Body of pancreas (tissue), 4 donors: ENCODE results near the gene KLHL25. TPM values are rescaled to one million over a fixed set of nuclear protein-coding genes. Genes with fewer than 3 reads are reported as not detected.

Source experiments
- ATAC-seq: fragments of 150-250 bp; one replicate; pipeline ENCODE4 v1.9.1; 2016
- DNase-seq, 4 donors: peaks; one replicate each; pipeline ENCODE4 v3.0.0-alpha.2; 2019
- H3K27ac ChIP-seq, 4 donors: fragments of 200-600 bp; sonication (generic); 1 replicate in 3 of 4; 2 replicates in 1 of 4; pipeline versions ENCODE4 v1.5.1 to v1.6.1; 2016 to 2019; ENCODE audit warnings: mild to moderate bottlenecking in 1 of 4, mixed read lengths in 1 of 4, moderate library complexity in 1 of 4
- H3K27me3 ChIP-seq, 2 donors: fragments of 200-600 bp; sonication (generic); one replicate each; pipeline ENCODE4 v1.6.0; 2016; ENCODE audit warnings: mild to moderate bottlenecking in 1 of 2
- H3K36me3 ChIP-seq, 2 donors: fragments of 200-600 bp; sonication (generic); replicated peaks in 1 of 2; 2 replicates each; pipeline ENCODE4 v1.5.1; 2016; ENCODE audit warnings: low read depth in 2 of 2; ENCODE audit not compliant: insufficient read depth in 1 of 2
- H3K4me1 ChIP-seq: fragments of 200-600 bp; sonication (generic); one replicate; pipeline ENCODE4 v1.6.0; 2016
- H3K4me3 ChIP-seq, 2 donors: fragments of 200-600 bp; sonication (generic); 1 replicate in 1 of 2; 2 replicates in 1 of 2; pipeline ENCODE4 v1.5.1; 2016 to 2019
- H3K9me3 ChIP-seq, 3 donors: fragments of 200-600 bp; sonication (generic); 1 replicate in 2 of 3; 2 replicates in 1 of 3; pipeline ENCODE4 v1.5.1; 2016
- POLR2A ChIP-seq, 3 donors: fragments of 450-650 bp; IDR thresholded peaks; one replicate each; pipeline ENCODE4 v1.6.1; 2016; ENCODE audit warnings: antibody characterized with exemption in 3 of 3, mild to moderate bottlenecking in 2 of 3
- WGBS, 2 donors: methylation state at CpG; one replicate each; pipeline ENCODE4 v1.1.5; 2017; 5-methylcytosine and 5-hydroxymethylcytosine counted together
- intact Hi-C: fragments of 100-400 bp; cut with DNase I; formaldehyde crosslinking; loops from one replicate; pipeline ENCODE4 v1.15.1; 2023
- total RNA-seq, 2 donors: library from RNA; depleted of rRNA; stranded (reverse); fragments of >200 nt; gene quantifications; one replicate each; pipeline ENCODE4 v1.1.0, GENCODE V29; 2016
- TF ChIP-seq, protein P1 (sequence below), 7 experiments: fragments of 450-650 bp in 4 of 7; fragments of 200-600 bp in 3 of 7; sonication (generic) in 3 of 7; IDR thresholded peaks; one replicate each; pipeline ENCODE4 v1.5.1; 2016 to 2019; ENCODE audit warnings: antibody characterized with exemption in 7 of 7

KLHL25 gene
- total RNA-seq, 2 donors from 2014 or later: 1.3 to 7.6 TPM

DNA sequence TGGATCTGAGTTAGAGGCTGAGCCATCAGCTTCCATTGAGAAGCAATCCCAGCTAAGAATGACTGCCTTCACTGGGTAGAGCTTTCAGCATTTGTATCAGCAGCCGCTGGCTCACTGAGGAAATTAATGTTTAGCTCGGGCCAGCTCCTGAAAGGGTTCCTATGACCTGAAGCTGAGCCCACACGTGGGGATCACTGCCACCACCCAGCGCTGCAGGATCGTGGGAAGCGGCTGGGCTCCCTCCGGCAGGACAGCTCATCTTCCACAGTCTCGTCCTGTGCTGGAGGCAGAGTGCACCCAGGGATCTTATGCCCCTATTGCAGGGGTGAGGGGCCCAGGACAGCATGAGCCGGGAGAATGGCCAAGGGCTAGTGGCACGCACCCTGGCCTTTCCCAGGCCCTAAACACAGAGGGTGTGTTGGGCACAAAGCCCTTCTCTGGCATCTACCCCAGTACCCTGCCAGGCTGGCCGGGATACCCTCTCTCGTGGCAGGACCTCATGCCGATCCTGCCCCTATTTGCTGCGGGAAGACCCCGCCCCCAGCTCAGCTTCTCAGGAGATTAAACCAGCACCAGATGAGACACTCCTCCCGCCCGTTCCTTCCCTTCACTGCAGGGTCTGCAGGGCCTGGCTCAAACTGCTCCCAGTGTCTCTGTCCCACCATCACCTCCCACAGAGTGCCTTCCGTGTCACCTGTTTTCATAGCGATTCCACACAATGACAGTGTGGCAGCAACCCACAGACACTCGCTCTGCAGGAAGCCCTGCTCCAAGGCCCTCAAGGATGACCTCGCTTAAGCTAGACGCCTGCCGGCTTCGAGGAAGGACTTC is 28.5 kb downstream of the KLHL25 start:
- H3K4me1 ChIP-seq: peaks cover 18% of the 10 kb centered on the region
- peak; percentile 20 for ATAC-seq
- WGBS, 2 donors: 69 to 73% methylated on average over 15 to 24 of the region's 24 CpGs
- TF ChIP-seq, protein P1, sequence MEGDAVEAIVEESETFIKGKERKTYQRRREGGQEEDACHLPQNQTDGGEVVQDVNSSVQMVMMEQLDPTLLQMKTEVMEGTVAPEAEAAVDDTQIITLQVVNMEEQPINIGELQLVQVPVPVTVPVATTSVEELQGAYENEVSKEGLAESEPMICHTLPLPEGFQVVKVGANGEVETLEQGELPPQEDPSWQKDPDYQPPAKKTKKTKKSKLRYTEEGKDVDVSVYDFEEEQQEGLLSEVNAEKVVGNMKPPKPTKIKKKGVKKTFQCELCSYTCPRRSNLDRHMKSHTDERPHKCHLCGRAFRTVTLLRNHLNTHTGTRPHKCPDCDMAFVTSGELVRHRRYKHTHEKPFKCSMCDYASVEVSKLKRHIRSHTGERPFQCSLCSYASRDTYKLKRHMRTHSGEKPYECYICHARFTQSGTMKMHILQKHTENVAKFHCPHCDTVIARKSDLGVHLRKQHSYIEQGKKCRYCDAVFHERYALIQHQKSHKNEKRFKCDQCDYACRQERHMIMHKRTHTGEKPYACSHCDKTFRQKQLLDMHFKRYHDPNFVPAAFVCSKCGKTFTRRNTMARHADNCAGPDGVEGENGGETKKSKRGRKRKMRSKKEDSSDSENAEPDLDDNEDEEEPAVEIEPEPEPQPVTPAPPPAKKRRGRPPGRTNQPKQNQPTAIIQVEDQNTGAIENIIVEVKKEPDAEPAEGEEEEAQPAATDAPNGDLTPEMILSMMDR (IDR thresholded peaks at IDR 0.05): no peak
- TF ChIP-seq POLR2A (IDR thresholded peaks at IDR 0.05): no peak
- intact Hi-C loops: no loop called here
- no peak overlapping the region for H3K4me3 ChIP-seq
- H3K27me3 ChIP-seq: no peaks in the 10 kb centered on the region
- no peaks in the 10 kb centered on the region for H3K36me3 ChIP-seq
- H3K9me3 ChIP-seq: no peaks in the 10 kb centered on the region
- no peak overlapping the region for H3K27ac ChIP-seq
- DNase-seq: peak in 2 of 4 donors; percentile 34 to 39

DNA sequence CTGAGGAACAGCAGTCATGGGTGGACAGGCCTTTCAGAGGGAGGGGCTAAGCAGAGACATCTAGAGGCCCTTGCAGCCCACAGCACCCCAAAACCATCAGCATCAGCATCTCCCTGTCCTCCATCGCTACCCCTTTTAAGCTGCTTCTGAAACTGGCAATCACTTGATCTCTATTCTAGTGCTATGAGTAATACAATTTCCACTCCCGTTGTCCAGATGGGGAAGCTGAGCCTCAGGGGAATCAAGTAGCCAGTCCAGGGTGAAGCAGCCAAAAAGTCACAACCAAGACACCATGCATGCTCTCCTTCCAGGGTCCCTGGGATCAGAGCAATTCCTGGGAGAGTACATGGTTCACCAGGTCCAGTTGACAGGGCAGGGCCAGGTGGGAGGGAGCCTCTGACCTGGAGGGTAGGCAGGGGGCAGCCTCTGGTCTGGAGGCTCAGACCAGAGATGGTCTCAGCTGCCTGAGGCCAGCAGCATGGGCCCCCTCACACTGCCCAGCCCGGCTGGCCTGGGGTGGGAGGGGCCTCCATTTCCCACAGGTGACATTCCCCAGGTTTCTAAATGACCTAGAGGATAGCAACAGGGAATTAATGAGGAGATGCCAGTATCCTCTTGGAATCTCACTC is 30.0 kb downstream of the KLHL25 start:
- H3K27ac ChIP-seq: no peak overlapping the region
- peaks cover 27% of the 10 kb centered on the region for H3K4me1 ChIP-seq
- TF ChIP-seq POLR2A (IDR thresholded peaks at IDR 0.05): no peak
- TF ChIP-seq, protein P1 (IDR thresholded peaks at IDR 0.05): no peak
- ATAC-seq (no peak), DNase-seq (no peak)
- no peak overlapping the region for H3K4me3 ChIP-seq
- no peaks in the 10 kb centered on the region for H3K9me3 ChIP-seq
- 70 to 82% methylated on average over 2 to 3 of the region's 3 CpGs for WGBS, 2 donors
- H3K36me3 ChIP-seq: no peaks in the 10 kb centered on the region
- intact Hi-C loops: no loop called here
- no peaks in the 10 kb centered on the region for H3K27me3 ChIP-seq

DNA sequence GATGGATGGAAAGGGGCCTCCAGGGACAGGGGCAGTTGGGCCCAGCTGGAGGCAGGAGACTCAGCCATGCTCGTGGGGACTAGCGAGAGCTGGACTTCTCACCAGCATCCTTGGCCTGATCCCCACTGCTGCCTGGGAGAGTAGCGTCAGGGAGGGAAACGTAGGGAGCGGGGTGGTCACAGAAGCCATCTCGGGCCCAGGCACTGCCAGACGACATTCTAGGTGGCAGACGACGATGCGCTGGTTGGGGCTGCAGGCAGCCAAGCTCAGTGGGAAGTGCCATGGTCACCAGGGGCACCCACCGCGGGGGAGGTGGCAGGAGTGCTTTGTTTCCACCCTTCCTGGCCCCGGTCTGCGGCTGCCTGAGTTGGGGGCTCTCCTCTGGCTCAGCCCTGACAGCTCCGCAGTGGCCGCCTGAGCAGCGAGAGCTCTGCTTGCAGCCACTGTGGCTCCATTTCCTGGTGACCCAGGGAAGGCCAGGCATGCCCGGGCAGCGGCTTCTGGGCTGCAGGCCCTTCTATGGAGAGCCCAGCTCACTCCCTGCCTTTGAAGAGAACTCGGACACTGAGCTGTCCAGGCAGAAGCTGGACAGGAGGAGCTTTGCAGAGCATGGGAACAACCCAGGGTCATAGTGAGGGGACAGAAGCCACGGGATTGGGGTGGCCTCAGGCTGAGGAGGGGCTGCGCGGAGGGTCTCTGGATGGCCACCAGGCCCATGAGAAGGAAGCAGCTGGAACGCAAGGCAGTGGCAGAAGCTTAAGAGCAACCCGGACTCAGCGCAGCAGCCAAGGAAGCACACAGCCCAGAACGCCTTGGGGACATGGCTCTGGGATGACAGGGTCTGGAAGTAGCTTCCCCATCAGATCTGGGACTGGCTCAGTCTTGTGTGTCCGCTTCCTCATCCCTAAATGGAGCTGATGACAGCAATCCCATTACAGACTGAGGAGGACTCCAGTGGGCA is 30.8 kb downstream of the KLHL25 start:
- peaks cover 35% of the 10 kb centered on the region for H3K4me1 ChIP-seq
- intact Hi-C loops: no loop called here
- WGBS, 2 donors: 85 to 94% methylated on average over 12 to 25 of the region's 28 CpGs
- DNase-seq (no peak), ATAC-seq (no peak)
- no peak overlapping the region for H3K27ac ChIP-seq
- no peaks in the 10 kb centered on the region for H3K36me3 ChIP-seq
- H3K9me3 ChIP-seq: no peaks in the 10 kb centered on the region
- no peaks in the 10 kb centered on the region for H3K27me3 ChIP-seq
- H3K4me3 ChIP-seq: no peak overlapping the region
- TF ChIP-seq POLR2A (IDR thresholded peaks at IDR 0.05): no peak
- TF ChIP-seq, protein P1 (IDR thresholded peaks at IDR 0.05): no peak

DNA sequence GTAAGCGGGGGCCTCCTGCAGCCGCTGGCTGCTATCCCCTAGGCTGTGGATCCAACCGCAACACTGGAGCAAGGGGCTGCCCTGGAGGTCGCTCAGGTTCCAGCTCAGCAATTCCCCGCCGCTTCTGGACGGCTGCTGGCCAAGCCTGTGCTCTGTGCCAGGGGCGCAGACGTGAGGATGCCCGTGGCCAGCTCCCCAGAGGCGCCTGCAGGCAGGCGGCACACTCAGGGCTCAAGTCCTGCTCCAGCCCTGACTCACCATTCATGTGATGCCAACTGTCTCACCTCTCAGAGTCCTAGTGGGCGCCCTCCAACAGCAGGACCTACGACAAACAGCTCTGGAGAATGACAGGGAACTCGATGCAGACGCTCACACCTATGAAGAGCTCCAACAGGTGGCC is 31.6 kb downstream of the KLHL25 start:
- ATAC-seq (no peak), DNase-seq (no peak)
- H3K36me3 ChIP-seq: no peaks in the 10 kb centered on the region
- H3K4me3 ChIP-seq: no peak overlapping the region
- no peak for TF ChIP-seq POLR2A (IDR thresholded peaks at IDR 0.05)
- TF ChIP-seq, protein P1 (IDR thresholded peaks at IDR 0.05): no peak
- H3K4me1 ChIP-seq: peaks cover 39% of the 10 kb centered on the region
- no peak overlapping the region for H3K27ac ChIP-seq
- H3K9me3 ChIP-seq: no peaks in the 10 kb centered on the region
- intact Hi-C loops: no loop called here
- WGBS, 2 donors: 91 to 97% methylated on average over 13 to 15 of the region's 16 CpGs
- H3K27me3 ChIP-seq: no peaks in the 10 kb centered on the region
